DMS 273 treated with DMSO at 0.1 percent for 48 hours (cell line): Measurements from ENCODE around the gene EXOC3L2.
"Not testable (repeated sequence)": the region's sequence is repeated elsewhere in the genome, so short reads cannot be mapped to it uniquely, and the experiment has no call there.

Experiments used
- DNase-seq: peaks from one replicate; lab custom pipeline; 2025; lab: John Stamatoyannopoulos, UW

EXOC3L2 gene

GRCh38 chr19:45245334-45245787 lies at the start of gene EXOC3L2:
EXOC3L2 (minus strand) TSS chr19:45245407; CDS start chr19:45239045, 6,362 bp downstream.
- DNase-seq, result no peak

- no peak for DNase-seq
Observed at GRCh38 chr19:45294291-45295029, 49.3 kb upstream of the EXOC3L2 start.

DNA sequence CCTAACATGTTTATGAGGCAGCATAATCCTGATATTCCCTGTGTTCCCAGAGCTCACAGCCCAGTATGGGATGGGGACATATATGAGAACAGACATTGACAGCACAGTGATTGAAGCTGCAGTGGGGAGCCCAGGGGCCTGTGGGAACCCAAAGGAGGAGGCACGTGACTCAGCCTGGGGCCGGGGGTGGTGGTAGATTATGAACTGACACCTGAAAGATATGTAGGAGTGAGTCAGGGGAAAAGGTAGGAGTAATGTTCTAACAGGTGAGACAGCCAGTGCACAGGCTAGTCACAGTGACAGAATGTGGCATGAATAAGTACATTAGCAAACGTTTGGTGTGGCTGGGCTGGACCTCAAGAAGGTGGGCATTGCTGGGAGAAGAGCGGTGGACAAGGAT lies 48.5 kb upstream of the EXOC3L2 start:
- no peak for DNase-seq

DNA sequence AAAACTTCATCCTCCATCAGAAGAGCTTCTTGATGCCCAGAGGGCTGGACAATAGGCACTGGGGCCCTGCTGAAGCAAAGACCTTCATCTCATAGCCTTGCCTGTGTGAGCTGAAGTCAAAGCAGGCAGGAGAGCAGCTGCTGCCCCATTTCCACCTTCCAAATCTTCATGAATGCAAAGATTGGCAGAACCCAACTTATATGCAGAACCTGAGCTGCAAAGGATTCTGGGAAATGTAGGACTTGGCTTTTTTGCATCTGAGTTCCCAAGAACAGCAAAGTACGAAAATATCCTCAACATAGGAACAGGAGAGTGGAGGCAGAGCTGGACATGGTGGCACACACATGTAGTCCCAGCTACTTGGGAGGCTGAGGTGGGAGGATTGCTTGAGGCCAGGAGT lies 46.6 kb upstream of the EXOC3L2 start:
- DNase-seq, result no peak

DNA sequence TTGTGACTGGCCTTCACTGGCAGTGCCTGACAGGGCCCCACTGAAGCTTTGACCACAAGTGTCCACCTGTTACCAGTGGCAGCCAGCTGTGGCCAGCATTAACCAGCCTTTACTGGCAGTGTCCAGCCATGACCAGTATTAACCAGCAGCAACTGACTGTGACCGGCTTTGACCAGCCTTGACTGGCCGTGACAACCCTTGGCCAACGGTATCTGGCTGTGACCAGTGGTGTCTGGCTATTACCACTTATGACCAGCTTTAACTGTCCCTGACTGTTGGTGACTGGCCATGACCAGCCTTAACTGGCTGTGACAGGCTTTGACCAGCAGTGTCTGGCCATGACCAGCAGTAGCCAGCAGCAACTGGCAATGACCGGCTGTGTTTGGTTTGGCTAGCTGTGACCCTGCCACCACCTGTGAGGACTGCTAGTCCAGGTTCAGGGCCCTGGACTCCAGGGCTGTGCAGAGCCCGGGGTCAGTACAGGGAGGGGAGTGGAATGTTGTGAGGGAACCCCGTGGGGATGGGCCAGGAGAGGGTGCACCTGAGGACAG lies 45.2 kb upstream of the EXOC3L2 start:
- DNase-seq, result no peak

- no peak for DNase-seq
Observed at GRCh38 chr19:45283443-45284033, 38.3 kb upstream of the EXOC3L2 start.

DNA sequence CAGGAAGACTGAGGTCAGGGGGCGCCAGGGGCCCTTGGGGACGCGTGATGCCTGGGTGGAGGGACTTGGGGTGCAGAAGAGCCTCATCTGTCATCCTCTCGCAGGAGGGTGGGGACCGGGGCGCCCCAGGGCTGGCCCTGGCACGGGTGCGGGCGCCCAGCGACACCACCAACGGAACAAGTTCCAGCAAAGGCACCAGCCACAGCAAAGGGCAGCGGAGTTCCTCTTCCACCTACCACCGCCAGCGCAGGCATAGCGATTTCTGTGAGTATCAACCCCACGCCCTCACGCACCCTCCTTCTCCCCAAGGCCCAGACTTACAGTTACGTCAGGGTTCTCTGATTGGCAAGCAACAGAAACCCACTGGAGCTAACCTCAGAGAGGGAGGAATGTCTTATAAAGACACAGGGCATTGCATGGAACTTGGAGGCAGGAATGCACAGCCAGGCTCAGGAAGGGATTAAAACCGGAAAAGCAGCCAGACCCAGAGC lies 35.3 kb upstream of the EXOC3L2 start:
- no peak for DNase-seq

GRCh38 chr19:45279587-45280192 lies 34.5 kb upstream of the EXOC3L2 start:
- no peak for DNase-seq

- no peak for DNase-seq
Observed at GRCh38 chr19:45278087-45278486, 32.9 kb upstream of the EXOC3L2 start.

- no peak for DNase-seq
Observed at GRCh38 chr19:45276284-45276687, 31.1 kb upstream of the EXOC3L2 start.

DNA sequence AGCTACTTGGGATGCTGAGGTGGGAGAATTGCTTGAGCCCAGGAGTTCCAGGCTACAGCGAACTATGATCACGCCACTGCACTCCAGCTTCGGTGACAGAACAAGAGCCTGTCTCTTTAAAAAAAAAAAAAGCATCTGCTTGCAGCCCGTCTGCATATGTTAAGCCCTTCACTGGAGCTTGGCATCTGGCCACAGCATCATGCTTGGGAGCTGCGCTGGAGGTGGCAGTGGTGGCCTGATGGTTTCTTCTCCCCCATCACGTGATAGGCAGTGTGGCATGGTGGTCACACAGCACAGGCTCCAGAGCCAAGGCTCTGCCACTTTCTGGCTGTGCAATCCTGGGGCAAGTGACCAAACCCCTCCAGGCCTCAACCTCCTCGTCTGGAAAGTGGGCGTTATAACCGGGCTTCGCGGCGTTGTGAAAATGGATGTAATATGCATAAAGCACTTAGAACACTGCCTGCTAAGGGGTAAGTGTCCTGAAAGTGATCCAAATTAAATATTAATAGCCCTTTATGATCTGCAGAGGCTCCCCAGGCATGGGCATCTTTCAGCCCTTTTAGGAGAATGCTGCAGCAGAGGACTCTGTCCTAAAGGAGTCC lies 30.3 kb upstream of the EXOC3L2 start:
- DNase-seq, result peak; percentile 29

GRCh38 chr19:45273521-45273855 lies 28.3 kb upstream of the EXOC3L2 start:
- DNase-seq, result no peak

GRCh38 chr19:45271735-45272108 lies 26.5 kb upstream of the EXOC3L2 start:
- no peak for DNase-seq

- DNase-seq, result no peak
Observed at GRCh38 chr19:45271098-45271734, 26.0 kb upstream of the EXOC3L2 start.

- DNase-seq, result not testable (repeated sequence)
Observed at GRCh38 chr19:45269939-45270338, 24.7 kb upstream of the EXOC3L2 start.

DNA sequence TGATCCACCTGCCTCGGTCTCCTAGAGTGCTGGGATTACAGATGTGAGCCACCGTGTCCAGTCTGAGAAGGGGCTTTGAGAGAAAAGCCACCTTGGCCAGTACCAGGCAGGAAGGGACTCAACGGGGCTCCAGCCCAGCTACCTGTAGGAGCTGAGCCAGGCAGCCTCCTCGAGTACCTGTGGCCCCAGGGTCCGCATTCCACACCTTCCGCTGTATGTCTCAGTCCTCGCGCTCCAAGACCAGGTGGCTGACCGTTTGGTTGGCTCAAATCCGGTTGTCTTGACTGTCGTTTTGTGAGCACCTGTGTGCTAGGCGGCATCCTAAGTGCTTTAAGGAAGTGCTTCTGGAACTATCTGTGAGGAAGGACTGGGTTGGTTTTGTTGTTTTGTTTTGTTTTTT lies 22.1 kb upstream of the EXOC3L2 start:
- DNase-seq, result no peak

DNA sequence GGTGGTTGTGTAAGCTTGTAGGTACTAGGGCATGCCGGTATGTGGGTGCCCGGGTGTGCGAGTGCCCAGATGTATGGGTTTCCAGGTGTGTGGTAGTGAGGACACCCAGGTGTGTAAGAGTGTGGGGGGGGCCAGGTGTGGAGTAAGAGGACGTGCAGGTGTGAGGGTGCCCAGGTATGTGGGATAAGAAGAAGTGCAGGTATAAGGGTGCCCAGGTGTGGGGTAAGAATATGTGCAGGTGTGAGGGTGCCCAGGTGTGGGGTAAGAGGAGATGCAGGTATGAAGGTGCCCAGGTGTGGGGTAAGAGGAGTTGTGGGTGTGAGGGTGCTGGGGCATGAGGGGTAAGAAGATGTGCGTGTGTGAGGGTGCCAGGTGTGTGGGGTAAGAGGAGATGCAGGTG lies 20.2 kb upstream of the EXOC3L2 start:
- no peak for DNase-seq

GRCh38 chr19:45264781-45265317 lies 19.6 kb upstream of the EXOC3L2 start:
- no peak for DNase-seq

DNA sequence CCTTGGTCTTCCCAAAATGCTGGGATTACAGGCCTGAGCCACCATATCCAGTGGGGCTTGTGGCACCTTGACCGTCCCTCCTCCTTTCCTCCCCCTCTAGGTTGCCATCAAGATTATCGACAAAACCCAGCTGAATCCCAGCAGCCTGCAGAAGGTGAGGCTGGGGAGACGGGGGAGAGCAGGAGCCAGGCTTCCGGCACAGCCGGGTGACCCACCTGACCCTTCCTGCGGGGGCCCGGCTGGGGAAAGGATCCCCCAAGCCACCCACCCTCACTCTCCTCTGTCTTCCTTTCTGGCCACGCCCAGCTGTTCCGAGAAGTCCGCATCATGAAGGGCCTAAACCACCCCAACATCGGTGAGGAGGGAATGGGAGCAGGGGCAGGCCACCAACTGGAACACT lies 17.8 kb upstream of the EXOC3L2 start:
- no peak for DNase-seq

GRCh38 chr19:45262570-45262969 lies 17.4 kb upstream of the EXOC3L2 start:
- DNase-seq, result no peak

DNA sequence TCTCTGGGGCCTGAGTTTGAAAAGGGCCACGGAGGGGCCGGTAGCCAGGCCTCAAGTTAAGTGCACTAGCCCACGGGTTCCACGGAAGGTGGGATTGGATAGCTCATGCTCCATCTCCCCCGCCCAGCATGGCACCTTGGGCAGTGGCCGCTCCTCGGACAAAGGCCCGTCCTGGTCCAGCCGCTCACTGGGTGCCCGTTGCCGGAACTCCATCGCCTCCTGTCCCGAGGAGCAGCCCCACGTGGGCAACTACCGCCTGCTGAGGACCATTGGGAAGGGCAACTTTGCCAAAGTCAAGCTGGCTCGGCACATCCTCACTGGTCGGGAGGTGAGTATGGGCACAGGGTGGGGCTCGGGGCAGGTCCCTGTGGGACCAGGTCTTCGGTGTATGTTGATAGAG lies 13.7 kb upstream of the EXOC3L2 start:
- no peak for DNase-seq

- no peak for DNase-seq
Observed at GRCh38 chr19:45256836-45257235, 11.6 kb upstream of the EXOC3L2 start.
